ENCODE measurements around the gene HDLBP.

DNA sequence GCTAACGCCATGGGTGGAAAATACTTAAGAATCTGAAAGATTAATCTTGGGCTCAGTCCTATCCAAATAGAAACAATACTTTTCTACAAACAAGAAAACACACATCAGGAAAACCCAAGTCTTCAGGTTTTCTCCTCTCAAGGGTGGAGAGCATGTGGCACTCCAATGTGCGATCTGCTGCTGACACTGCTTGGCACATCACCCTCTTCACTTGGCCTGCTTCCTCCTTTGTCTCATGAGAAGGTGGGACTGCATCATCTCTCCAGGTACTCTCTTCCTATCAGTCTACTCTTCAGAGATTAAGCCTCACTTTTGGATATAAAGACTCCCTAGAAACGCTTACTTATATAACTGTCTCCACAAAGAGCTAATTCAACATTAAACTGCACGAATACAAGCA, 26.4 kb downstream of the HDLBP start:
- TF ChIP-seq CTCF (conservative IDR thresholded peaks at IDR 0.05; ENCODE audit: low read depth, low read length): no peak
- no peak for TF ChIP-seq EZH2 (IDR thresholded peaks at IDR 0.05; ENCODE audit: borderline replicate concordance, low read depth, low read length, poor library complexity, severe bottlenecking)
